Measurements from ENCODE around the gene SAV1. TPM values are rescaled to one million over a fixed set of nuclear protein-coding genes. Genes with fewer than 3 reads are reported as not detected.

SAV1 gene
- total RNA-seq, 4 donors from 2014 or later: 13.5 to 25.0 (median 19.2) TPM

GRCh38 chr14:50607761-50608160 is 60.3 kb downstream of the SAV1 start:
- no peak overlapping the region for H3K27ac ChIP-seq
- H3K4me3 ChIP-seq: no peak overlapping the region
- intact Hi-C loops (cut with DNase I): no loop called here
- TF ChIP-seq POLR2A (IDR thresholded peaks at IDR 0.05): no peak
- TF ChIP-seq, protein P1, sequence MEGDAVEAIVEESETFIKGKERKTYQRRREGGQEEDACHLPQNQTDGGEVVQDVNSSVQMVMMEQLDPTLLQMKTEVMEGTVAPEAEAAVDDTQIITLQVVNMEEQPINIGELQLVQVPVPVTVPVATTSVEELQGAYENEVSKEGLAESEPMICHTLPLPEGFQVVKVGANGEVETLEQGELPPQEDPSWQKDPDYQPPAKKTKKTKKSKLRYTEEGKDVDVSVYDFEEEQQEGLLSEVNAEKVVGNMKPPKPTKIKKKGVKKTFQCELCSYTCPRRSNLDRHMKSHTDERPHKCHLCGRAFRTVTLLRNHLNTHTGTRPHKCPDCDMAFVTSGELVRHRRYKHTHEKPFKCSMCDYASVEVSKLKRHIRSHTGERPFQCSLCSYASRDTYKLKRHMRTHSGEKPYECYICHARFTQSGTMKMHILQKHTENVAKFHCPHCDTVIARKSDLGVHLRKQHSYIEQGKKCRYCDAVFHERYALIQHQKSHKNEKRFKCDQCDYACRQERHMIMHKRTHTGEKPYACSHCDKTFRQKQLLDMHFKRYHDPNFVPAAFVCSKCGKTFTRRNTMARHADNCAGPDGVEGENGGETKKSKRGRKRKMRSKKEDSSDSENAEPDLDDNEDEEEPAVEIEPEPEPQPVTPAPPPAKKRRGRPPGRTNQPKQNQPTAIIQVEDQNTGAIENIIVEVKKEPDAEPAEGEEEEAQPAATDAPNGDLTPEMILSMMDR (IDR thresholded peaks at IDR 0.05): no peak
- H3K4me1 ChIP-seq: no peaks in the 10 kb centered on the region
- H3K36me3 ChIP-seq: no peaks in the 10 kb centered on the region
- no peaks in the 10 kb centered on the region for H3K27me3 ChIP-seq
- WGBS, 2 donors: 88 to 89% methylated on average over 1 of the region's 1 CpG
- no peak for DNase-seq
- H3K9me3 ChIP-seq: no peaks in the 10 kb centered on the region

DNA sequence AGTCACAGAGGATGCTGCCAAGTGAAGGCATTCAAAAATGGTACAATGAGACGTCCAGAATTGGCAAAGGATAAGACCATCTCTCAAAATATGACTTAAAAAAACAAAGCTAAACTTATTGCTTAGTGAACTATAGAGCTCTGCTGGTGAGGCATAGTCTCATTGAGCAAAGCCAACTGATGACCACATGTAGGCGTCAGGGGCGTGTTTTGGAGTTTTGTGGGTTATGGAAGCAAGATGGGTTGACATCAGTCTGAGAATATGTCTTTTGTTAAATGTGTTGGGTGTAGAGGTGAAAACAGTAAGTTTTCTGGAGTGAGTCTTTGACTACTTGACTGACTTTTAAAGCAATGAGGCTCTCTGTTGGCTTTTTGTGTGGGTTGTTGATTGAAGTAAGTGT is 60.9 kb downstream of the SAV1 start:
- no peak overlapping the region for H3K4me3 ChIP-seq
- DNase-seq: no peak
- H3K9me3 ChIP-seq: no peaks in the 10 kb centered on the region
- H3K27me3 ChIP-seq: no peaks in the 10 kb centered on the region
- 75 to 76% methylated on average over 3 of the region's 3 CpGs for WGBS, 2 donors
- TF ChIP-seq, protein P1 (IDR thresholded peaks at IDR 0.05): no peak
- no peak for TF ChIP-seq POLR2A (IDR thresholded peaks at IDR 0.05)
- H3K36me3 ChIP-seq: no peaks in the 10 kb centered on the region
- intact Hi-C loops (cut with DNase I): no loop called here
- H3K27ac ChIP-seq: no peak overlapping the region
- H3K4me1 ChIP-seq: no peaks in the 10 kb centered on the region

GRCh38 chr14:50606468-50606867 is 61.6 kb downstream of the SAV1 start:
- Histone ChIP-seq H3K9me3 (no peaks in the 10 kb centered on the region), H3K27me3 (no peaks in the 10 kb centered on the region), H3K4me3 (no peak overlapping the region), H3K27ac (no peak overlapping the region), H3K36me3 (no peaks in the 10 kb centered on the region), H3K4me1 (no peaks in the 10 kb centered on the region)
- intact Hi-C loops (cut with DNase I): no loop called here
- TF ChIP-seq, protein P1 (IDR thresholded peaks at IDR 0.05): no peak
- no peak for TF ChIP-seq POLR2A (IDR thresholded peaks at IDR 0.05)
- DNase-seq: no peak
- WGBS, 2 donors: 80 to 90% methylated on average over 2 of the region's 2 CpGs

DNA sequence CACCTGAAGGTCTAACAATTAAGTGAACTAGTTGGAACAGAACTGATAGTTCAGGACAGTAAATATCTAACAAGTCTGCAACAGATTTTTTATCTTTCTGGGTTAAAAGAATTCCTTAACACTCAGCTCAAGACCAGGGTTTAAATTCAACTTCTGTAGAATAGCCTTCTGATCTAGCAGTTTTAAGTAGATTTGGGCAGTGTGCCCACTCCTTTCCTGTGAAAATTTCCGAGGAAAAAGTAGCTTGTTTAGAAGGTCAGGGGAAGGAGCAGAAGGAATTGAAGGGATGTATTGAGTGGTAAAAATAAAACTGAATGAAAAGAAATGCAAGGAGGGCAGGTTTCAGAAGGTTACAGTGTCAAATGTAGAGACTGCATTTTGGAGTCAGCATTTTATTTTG is 62.3 kb downstream of the SAV1 start:
- TF ChIP-seq, protein P1 (IDR thresholded peaks at IDR 0.05): no peak
- no peak for TF ChIP-seq POLR2A (IDR thresholded peaks at IDR 0.05)
- Histone ChIP-seq H3K4me3 (no peak overlapping the region), H3K27ac (no peak overlapping the region), H3K4me1 (peaks cover 0 to 2% (median 0%) of the 10 kb centered on the region in 3 donors), H3K27me3 (no peaks in the 10 kb centered on the region), H3K9me3 (no peaks in the 10 kb centered on the region), H3K36me3 (no peaks in the 10 kb centered on the region)
- DNase-seq: no peak
- 31 to 68% methylated on average over 1 of the region's 1 CpG for WGBS, 2 donors
- intact Hi-C loops (cut with DNase I): no loop called here

- H3K4me1 ChIP-seq: peaks cover 0 to 12% (median 0%) of the 10 kb centered on the region in 3 donors
- no peaks in the 10 kb centered on the region for H3K27me3 ChIP-seq
- no peak overlapping the region for H3K4me3 ChIP-seq
- no peaks in the 10 kb centered on the region for H3K36me3 ChIP-seq
- no peak for DNase-seq
- intact Hi-C loops (cut with DNase I): no loop called here
- WGBS, 2 donors: 73 to 74% methylated on average over 2 of the region's 2 CpGs
- TF ChIP-seq POLR2A (IDR thresholded peaks at IDR 0.05): no peak
- TF ChIP-seq, protein P1 (IDR thresholded peaks at IDR 0.05): no peak
- no peak overlapping the region for H3K27ac ChIP-seq
- H3K9me3 ChIP-seq: no peaks in the 10 kb centered on the region
Observed at GRCh38 chr14:50603565-50603964, 64.5 kb downstream of the SAV1 start.

Measured in esophagus squamous epithelium (tissue), 5 donors.